ENCODE results near the gene SLIT3.

GRCh38 chr5:169085636-169086035 lies 215.3 kb downstream of the SLIT3 start:
- TF ChIP-seq POLR2AphosphoS5 (IDR thresholded peaks at IDR 0.05) = no peak
- TF ChIP-seq, protein P1, sequence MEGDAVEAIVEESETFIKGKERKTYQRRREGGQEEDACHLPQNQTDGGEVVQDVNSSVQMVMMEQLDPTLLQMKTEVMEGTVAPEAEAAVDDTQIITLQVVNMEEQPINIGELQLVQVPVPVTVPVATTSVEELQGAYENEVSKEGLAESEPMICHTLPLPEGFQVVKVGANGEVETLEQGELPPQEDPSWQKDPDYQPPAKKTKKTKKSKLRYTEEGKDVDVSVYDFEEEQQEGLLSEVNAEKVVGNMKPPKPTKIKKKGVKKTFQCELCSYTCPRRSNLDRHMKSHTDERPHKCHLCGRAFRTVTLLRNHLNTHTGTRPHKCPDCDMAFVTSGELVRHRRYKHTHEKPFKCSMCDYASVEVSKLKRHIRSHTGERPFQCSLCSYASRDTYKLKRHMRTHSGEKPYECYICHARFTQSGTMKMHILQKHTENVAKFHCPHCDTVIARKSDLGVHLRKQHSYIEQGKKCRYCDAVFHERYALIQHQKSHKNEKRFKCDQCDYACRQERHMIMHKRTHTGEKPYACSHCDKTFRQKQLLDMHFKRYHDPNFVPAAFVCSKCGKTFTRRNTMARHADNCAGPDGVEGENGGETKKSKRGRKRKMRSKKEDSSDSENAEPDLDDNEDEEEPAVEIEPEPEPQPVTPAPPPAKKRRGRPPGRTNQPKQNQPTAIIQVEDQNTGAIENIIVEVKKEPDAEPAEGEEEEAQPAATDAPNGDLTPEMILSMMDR (IDR thresholded peaks at IDR 0.05) = no peak
- no peak for TF ChIP-seq POLR2A (IDR thresholded peaks at IDR 0.05)

Data from breast epithelium (tissue), 3 donors.